ENCODE results near the gene PRR23E.

The PRR23E gene

DNA sequence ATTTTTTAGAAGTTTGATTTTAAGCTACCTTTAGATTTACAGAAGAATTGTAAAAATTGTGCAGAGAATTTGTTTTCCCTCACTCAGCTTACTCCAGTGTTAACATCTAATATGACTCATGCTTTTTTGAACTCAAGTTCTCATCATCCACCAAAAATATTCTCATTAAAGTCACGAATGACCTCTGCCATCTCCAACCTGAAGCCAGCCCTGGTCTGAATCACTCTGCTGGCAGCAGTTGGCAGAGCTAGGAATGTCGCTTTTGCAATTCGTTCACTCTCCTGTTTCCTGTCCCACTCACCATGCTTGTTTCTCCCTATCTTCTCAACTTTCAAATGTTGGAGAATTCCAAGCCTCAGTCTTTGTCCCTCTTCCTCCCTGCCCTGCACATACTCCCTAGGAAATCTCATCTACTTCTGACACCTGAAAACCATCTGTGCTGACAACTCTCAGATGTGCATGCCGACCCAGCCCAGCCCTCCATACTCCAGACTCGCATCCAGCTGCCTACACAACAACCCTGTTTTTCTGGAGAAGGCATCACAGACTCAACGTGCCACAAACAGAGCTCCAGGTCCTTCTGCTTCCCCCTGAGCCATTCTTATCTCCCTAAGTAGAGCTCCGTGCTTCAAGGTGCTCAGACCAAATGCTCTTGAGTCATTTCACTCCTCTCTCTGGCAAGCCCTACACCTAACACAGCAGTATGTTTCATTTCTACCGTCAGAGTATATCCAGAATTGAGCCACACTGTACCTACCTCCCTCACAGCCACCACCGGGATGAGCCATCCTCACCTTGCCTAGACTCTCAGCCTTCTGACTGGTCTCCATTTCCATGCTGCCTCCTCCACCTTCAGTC is 24.9 kb downstream of the PRR23E start:
- peak; percentile 30 for DNase-seq (ENCODE audit: extremely low read depth, low read depth)
- TF ChIP-seq, protein P1, sequence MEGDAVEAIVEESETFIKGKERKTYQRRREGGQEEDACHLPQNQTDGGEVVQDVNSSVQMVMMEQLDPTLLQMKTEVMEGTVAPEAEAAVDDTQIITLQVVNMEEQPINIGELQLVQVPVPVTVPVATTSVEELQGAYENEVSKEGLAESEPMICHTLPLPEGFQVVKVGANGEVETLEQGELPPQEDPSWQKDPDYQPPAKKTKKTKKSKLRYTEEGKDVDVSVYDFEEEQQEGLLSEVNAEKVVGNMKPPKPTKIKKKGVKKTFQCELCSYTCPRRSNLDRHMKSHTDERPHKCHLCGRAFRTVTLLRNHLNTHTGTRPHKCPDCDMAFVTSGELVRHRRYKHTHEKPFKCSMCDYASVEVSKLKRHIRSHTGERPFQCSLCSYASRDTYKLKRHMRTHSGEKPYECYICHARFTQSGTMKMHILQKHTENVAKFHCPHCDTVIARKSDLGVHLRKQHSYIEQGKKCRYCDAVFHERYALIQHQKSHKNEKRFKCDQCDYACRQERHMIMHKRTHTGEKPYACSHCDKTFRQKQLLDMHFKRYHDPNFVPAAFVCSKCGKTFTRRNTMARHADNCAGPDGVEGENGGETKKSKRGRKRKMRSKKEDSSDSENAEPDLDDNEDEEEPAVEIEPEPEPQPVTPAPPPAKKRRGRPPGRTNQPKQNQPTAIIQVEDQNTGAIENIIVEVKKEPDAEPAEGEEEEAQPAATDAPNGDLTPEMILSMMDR (IDR thresholded peaks at IDR 0.05; ENCODE audit: low read depth, low read length, missing control alignments), result no peak
- no peak overlapping the region for H3K4me3 ChIP-seq (replicated peaks; ENCODE audit: low read depth, low read length)

DNA sequence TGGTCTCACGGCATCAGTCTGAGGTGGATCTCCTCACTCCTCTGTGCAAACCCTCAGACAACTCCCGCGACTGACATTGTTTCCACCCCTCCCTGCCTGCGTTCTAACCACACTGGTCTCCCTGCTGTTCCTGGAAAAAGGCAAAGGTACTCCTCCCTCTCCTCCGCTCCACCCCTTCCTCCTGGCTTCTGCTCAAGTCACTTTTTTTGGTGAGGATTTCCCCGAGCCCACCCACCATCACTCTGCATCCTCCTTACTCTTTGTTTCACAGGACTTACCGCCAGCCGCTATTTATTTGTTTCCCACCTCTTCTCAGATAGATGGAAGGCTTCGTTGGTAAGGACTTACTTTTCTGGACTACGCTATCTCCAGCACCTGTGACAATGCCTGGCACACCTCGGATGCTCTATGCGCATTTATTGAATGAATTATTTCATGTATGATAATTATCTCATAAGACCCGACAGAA is 25.6 kb downstream of the PRR23E start:
- no peak for DNase-seq (ENCODE audit: extremely low read depth, low read depth)
- TF ChIP-seq, protein P1 (IDR thresholded peaks at IDR 0.05; ENCODE audit: low read depth, low read length, missing control alignments), result no peak
- H3K4me3 ChIP-seq (replicated peaks; ENCODE audit: low read depth, low read length), result no peak overlapping the region

DNA sequence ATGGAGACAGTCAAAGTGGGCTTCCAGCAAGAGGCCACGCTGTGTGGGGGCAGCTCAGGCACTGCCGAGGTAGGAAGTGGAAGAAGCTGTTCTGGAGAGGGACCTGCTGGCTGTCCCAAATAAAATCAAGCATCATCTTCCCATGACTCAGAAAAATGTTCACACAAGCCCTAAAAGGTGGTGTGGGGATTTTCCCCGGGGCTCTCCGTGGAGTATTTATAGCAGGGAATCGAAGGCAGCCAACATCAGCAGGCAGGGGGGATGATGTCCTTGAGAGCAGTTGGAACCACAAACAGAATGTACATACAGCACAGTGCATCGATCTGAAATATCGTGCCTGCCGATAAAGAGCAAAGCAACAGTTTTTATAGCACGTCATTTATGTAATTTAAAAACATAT is 27.6 kb downstream of the PRR23E start:
- DNase-seq (ENCODE audit: extremely low read depth, low read depth), result no peak
- H3K4me3 ChIP-seq (replicated peaks; ENCODE audit: low read depth, low read length), result no peak overlapping the region

DNA sequence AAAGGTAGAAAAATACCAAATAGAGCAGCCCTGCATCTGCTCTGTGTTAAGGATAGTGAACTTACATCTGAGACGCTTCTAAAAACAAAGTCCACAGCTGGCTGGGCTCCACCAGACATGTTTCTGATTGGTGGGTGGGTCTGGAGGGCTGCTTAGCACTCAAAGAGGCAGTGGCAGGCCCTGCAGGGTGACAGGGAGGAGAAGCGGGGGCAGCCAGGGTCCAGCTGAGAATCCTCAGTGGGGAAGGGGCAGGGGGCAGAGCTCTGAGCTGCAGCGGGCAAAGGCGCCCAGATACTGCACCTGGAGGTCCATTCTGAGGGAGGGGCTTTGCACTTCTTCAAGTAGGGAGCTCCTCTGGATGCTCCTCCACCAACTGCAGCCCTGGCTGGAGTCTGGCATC is 28.1 kb downstream of the PRR23E start:
- DNase-seq (ENCODE audit: extremely low read depth, low read depth), result no peak
- no peak overlapping the region for H3K4me3 ChIP-seq (replicated peaks; ENCODE audit: low read depth, low read length)
- TF ChIP-seq, protein P1 (IDR thresholded peaks at IDR 0.05; ENCODE audit: low read depth, low read length, missing control alignments), result no peak

More for the DNA sequence above, 27.6 kb downstream of the PRR23E start:
- TF ChIP-seq, protein P1 (IDR thresholded peaks at IDR 0.05; ENCODE audit: low read depth, low read length, missing control alignments), result no peak

DNA sequence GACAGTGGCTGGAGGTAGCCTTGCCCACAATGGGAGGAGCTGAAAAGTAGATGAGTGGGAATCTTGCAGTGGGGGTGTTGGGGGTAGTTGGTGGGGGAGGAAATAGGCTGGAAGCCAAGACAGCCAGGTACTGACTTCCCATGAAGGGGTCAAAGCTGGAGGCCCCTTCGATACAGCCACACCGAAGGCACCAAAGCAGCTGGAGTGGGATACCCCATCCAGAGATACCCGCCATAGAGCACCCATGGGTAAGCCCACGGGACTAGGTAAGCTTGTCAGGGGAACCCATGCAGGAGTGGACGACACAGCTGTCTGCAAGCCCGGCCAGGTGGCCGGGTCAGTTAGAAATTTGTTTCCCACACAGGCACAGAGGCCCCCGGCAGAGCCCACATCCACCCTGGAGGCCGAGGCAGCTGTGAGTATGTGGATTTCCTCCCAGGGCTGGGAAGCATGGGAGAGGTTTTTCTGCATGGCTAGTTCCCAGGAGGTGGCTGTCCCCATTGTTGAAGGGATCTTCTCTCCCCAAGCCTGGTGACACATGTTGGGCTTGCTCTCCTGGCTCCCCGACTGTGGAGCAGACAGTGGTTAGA is 28.6 kb downstream of the PRR23E start:
- no peak overlapping the region for H3K4me3 ChIP-seq (replicated peaks; ENCODE audit: low read depth, low read length)
- DNase-seq (ENCODE audit: extremely low read depth, low read depth), result no peak
- TF ChIP-seq, protein P1 (IDR thresholded peaks at IDR 0.05; ENCODE audit: low read depth, low read length, missing control alignments), result no peak

DNA sequence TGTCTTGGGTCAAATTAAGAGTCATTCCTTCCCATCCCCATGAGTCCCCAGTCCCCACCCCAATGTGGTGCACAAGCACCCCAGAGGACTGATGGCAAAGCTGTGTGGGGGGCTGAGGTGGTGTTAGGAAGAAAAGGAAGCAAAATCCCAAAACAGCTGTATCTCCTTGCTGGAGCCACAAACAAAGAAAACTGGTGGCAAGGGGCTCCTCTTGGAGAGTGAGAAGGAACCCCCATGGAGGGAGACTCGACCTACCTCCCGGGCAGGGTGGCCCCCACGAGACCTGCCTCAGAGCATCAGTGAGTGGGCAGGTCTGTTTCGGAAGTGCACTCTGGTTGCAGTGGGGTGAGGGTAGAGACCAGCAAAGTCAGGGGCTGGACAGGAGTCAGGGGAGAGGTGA is 29.2 kb downstream of the PRR23E start:
- H3K4me3 ChIP-seq (replicated peaks; ENCODE audit: low read depth, low read length), result no peak overlapping the region
- TF ChIP-seq, protein P1 (IDR thresholded peaks at IDR 0.05; ENCODE audit: low read depth, low read length, missing control alignments), result no peak
- no peak for DNase-seq (ENCODE audit: extremely low read depth, low read depth)

Data from HFF-Myc (cell line).